Transverse colon (tissue), 4 donors: ENCODE data around the gene LRPPRC. TPM values are rescaled to one million over a fixed set of nuclear protein-coding genes. Genes with fewer than 3 reads are reported as not detected.
"Not testable (repeated sequence)": the region's sequence is repeated elsewhere in the genome, so short reads cannot be mapped to it uniquely, and the experiment has no call there.

Source experiments
- DNase-seq: peaks from one replicate; pipeline ENCODE4 v3.0.0-alpha.2; 2019
- H3K27ac ChIP-seq, 4 donors: fragments of 200-600 bp; sonication (generic); 2 replicates each; pipeline ENCODE4 v1.5.1; 2016 to 2018; ENCODE audit warnings: inconsistent platforms in 4 of 4
- H3K27me3 ChIP-seq: fragments of 200-600 bp; sonication (generic); 2 replicates; pipeline ENCODE4 v1.5.1; 2017; ENCODE audit warnings: inconsistent platforms
- H3K36me3 ChIP-seq, 4 donors: fragments of 200-600 bp; sonication (generic); 2 replicates each; pipeline ENCODE4 v1.5.1; 2017 to 2019; ENCODE audit warnings: inconsistent platforms in 4 of 4
- H3K4me1 ChIP-seq, 4 donors: fragments of 200-600 bp; sonication (generic); 2 replicates each; pipeline ENCODE4 v1.5.1; 2017 to 2020; ENCODE audit warnings: inconsistent platforms in 4 of 4
- H3K4me3 ChIP-seq, 4 donors: fragments of 200-600 bp; sonication (generic); 1 replicate in 1 of 4; 2 replicates in 3 of 4; pipeline versions ENCODE4 v1.5.1 to v1.6.1; 2017 to 2019; ENCODE audit warnings: inconsistent platforms in 4 of 4
- H3K9me3 ChIP-seq, 2 donors: fragments of 200-600 bp; sonication (generic); 2 replicates each; pipeline ENCODE4 v1.5.1; 2017 to 2019; ENCODE audit warnings: inconsistent platforms in 2 of 2
- EP300 ChIP-seq: sonication (generic); formaldehyde crosslinking; IDR thresholded peaks from one replicate; pipeline ENCODE4 v1.6.1; 2017; ENCODE audit warnings: antibody characterized with exemption, low read depth
- POLR2A ChIP-seq: fragments of 450-650 bp; IDR thresholded peaks from one replicate; pipeline ENCODE4 v1.6.1; 2016; ENCODE audit warnings: antibody characterized with exemption, mild to moderate bottlenecking, moderate library complexity
- POLR2AphosphoS5 ChIP-seq, 3 donors: sonication (generic); formaldehyde crosslinking; IDR thresholded peaks; one replicate each; pipeline ENCODE4 v1.6.1; 2016; ENCODE audit warnings: antibody characterized with exemption in 3 of 3
- WGBS, 2 donors: methylation state at CpG; one replicate each; pipeline ENCODE4 v1.1.5; 2018; ENCODE audit warnings: low coverage in 1 of 2; 5-methylcytosine and 5-hydroxymethylcytosine counted together
- in situ Hi-C, 4 donors: fragments of 200-750 bp; cut with MboI; loops; one replicate each; pipeline versions ENCODE4 v1.15.0 to v1.15.1; 2017; ENCODE audit warnings: low sequenced_read_pairs in 3 of 4, low pct_ligation_motif_present in 1 of 4, low pct_unique_long_range_greater_than_20kb in 1 of 4
- intact Hi-C: fragments of 100-400 bp; cut with DNase I; formaldehyde crosslinking; loops from one replicate; pipeline ENCODE4 v1.15.1; 2023; ENCODE audit warnings: low total_unique reads
- total RNA-seq, 4 donors: library from RNA; depleted of rRNA; stranded (reverse); fragments of >200 nt; gene quantifications; one replicate each; pipeline ENCODE4 v1.1.0, GENCODE V29; 2016
- TF ChIP-seq, protein P1 (sequence below), 5 experiments: fragments of 200-600 bp in 3 of 5; fragments of 450-650 bp in 2 of 5; sonication (generic) in 3 of 5; IDR thresholded peaks; 1 replicate in 2 of 5; 2 replicates in 3 of 5; pipeline ENCODE4 v1.5.1; 2016 to 2017; ENCODE audit warnings: antibody characterized with exemption in 5 of 5, inconsistent platforms in 3 of 5, mild to moderate bottlenecking in 2 of 5, moderate library complexity in 1 of 5

The LRPPRC gene
- total RNA-seq, 4 donors from 2014 or later = 35.9 to 83.3 (median 59.7) TPM

DNA sequence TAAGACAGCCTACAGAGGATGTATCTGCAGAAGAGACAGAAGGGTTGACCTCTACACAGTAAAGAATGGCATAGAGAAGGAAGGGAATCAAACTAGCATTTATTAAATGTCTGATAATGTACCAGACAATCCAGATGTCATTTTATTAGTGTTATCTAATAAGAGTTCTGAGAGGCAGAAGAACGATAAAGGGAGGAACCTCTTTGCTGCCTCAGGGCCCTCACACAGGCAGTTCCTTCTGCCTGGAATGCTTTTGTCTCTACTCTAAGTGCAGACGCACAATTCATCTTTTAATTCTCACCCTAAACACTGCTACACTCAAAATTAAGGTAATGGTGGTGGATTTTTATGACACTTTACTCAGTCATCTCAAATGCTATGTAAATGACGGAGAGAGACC is 64.5 kb downstream of the LRPPRC start:
- peaks cover 0 to 32% (median 7%) of the 10 kb centered on the region in 4 donors for H3K36me3 ChIP-seq
- in situ Hi-C loops = no loop called here
- intact Hi-C loops = no loop called here
- H3K9me3 ChIP-seq = no peaks in the 10 kb centered on the region
- no peak for TF ChIP-seq POLR2AphosphoS5 (IDR thresholded peaks at IDR 0.05)
- TF ChIP-seq EP300 = no peak
- no peak for TF ChIP-seq POLR2A
- TF ChIP-seq, protein P1, sequence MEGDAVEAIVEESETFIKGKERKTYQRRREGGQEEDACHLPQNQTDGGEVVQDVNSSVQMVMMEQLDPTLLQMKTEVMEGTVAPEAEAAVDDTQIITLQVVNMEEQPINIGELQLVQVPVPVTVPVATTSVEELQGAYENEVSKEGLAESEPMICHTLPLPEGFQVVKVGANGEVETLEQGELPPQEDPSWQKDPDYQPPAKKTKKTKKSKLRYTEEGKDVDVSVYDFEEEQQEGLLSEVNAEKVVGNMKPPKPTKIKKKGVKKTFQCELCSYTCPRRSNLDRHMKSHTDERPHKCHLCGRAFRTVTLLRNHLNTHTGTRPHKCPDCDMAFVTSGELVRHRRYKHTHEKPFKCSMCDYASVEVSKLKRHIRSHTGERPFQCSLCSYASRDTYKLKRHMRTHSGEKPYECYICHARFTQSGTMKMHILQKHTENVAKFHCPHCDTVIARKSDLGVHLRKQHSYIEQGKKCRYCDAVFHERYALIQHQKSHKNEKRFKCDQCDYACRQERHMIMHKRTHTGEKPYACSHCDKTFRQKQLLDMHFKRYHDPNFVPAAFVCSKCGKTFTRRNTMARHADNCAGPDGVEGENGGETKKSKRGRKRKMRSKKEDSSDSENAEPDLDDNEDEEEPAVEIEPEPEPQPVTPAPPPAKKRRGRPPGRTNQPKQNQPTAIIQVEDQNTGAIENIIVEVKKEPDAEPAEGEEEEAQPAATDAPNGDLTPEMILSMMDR (IDR thresholded peaks at IDR 0.05) = no peak
- H3K27ac ChIP-seq = no peak overlapping the region
- no peaks in the 10 kb centered on the region for H3K4me1 ChIP-seq
- H3K27me3 ChIP-seq = no peaks in the 10 kb centered on the region
- DNase-seq = no peak
- WGBS, 2 donors = 96 to 100% methylated on average over 3 of the region's 3 CpGs
- no peak overlapping the region for H3K4me3 ChIP-seq

DNA sequence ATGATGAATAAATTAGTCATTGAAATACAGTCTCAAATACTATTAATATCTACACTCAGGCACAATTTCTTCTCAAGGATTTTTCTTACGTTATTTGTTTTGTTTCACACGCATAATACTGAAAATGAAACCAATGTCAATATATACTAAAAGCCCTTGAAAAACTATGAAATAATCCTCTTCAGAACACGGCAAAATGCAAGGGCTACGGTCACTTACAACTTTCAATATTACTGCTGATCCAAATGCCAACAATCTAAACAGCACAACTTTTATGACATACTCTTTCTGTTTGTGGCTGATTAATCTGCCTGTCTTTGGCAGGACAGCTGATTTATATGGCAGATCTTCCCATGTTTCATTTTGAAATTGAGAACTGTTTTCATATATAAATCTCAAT is 68.3 kb downstream of the LRPPRC start:
- in situ Hi-C loops (no loop called here), intact Hi-C loops (no loop called here)
- H3K4me1 ChIP-seq = no peaks in the 10 kb centered on the region
- TF ChIP-seq POLR2AphosphoS5 (IDR thresholded peaks at IDR 0.05) (no peak), POLR2A (no peak), EP300 (no peak)
- TF ChIP-seq, protein P1 (IDR thresholded peaks at IDR 0.05) = no peak
- no peak overlapping the region for H3K27ac ChIP-seq
- H3K4me3 ChIP-seq = no peak overlapping the region
- no peaks in the 10 kb centered on the region for H3K9me3 ChIP-seq
- H3K27me3 ChIP-seq = no peaks in the 10 kb centered on the region
- no peak for DNase-seq
- peaks cover 0 to 28% (median 7%) of the 10 kb centered on the region in 4 donors for H3K36me3 ChIP-seq
- 68 to 75% methylated on average over 4 of the region's 4 CpGs for WGBS, 2 donors

DNA sequence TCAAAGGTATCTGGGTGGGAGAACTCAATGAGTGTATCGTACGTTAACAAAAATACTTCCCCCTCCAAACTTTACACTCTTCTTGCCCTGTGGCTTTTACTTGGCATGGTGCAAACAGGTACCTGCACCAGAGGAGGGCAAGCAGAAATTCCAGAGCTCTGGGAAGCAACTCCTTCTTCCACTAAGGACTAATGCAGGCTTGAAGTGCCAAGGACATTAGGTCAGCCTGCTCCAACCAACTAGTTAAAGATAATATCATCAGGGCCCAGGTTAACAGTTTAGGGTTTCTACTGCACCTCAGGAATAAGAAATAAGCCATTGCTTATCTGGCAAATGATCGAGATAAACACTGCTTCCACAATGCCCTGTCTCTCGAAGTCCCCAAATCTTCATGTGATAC is 70.4 kb downstream of the LRPPRC start:
- intact Hi-C loops = no loop called here
- WGBS, 2 donors = 94 to 95% methylated on average over 2 to 4 of the region's 4 CpGs

DNA sequence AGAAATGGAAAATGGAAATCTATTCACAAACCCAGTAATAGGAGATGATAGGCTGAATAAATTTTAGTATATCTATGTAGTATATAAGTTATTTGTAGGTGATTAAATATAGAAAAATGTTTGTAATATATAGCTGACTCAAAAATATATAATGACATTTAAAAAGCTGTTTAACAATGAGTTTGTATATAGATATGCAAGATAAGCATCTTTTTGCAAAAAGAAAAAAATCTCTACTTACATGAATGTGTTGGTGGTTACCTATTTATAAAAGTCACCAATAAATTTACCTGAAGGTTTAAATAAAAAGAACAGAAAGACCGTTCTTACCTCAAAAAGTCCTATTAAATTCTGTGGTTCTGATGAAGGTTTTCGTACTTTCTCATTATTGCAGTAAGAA is 71.3 kb downstream of the LRPPRC start:
- in situ Hi-C loops (no loop called here), intact Hi-C loops (no loop called here)
- Histone ChIP-seq H3K36me3 (peaks cover 0 to 22% (median 7%) of the 10 kb centered on the region in 4 donors), H3K27me3 (no peaks in the 10 kb centered on the region), H3K4me3 (no peak overlapping the region), H3K27ac (no peak overlapping the region), H3K9me3 (no peaks in the 10 kb centered on the region), H3K4me1 (no peaks in the 10 kb centered on the region)
- 96 to 100% methylated on average over 2 of the region's 2 CpGs for WGBS, 2 donors
- no peak for DNase-seq
- TF ChIP-seq, protein P1 (IDR thresholded peaks at IDR 0.05) = no peak

More for the DNA sequence above, 70.4 kb downstream of the LRPPRC start:
- no peaks in the 10 kb centered on the region for H3K9me3 ChIP-seq
- in situ Hi-C loops = no loop called here
- no peak for TF ChIP-seq EP300
- TF ChIP-seq POLR2AphosphoS5 (IDR thresholded peaks at IDR 0.05) = no peak
- TF ChIP-seq, protein P1 (IDR thresholded peaks at IDR 0.05) = no peak
- TF ChIP-seq POLR2A = no peak
- no peak overlapping the region for H3K27ac ChIP-seq
- DNase-seq = no peak
- H3K36me3 ChIP-seq = peaks cover 0 to 22% (median 6%) of the 10 kb centered on the region in 4 donors
- H3K4me1 ChIP-seq = no peaks in the 10 kb centered on the region
- H3K27me3 ChIP-seq = no peaks in the 10 kb centered on the region
- H3K4me3 ChIP-seq = no peak overlapping the region

DNA sequence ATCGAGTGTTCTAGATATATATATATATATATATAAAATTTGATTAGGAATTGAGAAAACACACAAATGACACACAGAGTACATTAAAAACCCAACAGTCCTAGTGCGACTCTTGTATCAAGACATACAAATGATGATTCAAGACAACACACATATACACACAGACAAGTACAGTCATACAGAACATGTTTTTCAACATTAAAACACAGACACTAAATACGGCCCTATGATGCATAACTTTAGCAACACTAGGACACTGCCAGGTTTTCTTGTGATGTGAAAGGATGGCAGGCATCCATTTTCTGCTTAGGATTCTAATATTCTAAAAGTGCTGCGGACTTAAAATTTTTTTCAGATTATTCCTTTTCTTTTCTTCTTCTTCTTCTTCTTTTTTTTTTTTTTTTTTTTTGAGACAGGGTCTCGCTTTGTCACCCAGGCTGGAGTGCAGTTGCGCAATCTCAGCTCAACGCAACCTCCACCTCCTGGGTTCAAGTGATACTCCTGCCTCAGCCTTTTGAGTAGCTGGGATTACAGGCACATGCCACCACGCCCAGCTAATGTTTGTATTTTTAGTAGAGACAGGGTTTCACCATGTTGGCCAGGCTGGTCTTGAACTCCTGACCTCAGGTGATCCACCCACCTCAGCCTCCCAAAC is 84.5 kb downstream of the LRPPRC start:
- H3K27ac ChIP-seq, H3K4me3 ChIP-seq, H3K27me3 ChIP-seq, intact Hi-C loops, H3K9me3 ChIP-seq, DNase-seq, H3K4me1 ChIP-seq, in situ Hi-C loops: not testable (repeated sequence)
- WGBS, 2 donors = 93 to 98% methylated on average over 7 to 8 of the region's 8 CpGs
- peaks cover 0 to 15% (median 5%) of the 10 kb centered on the region in 4 donors for H3K36me3 ChIP-seq
